Thyroid gland (tissue), 4 donors: ENCODE measurements around the gene C1orf52.

Experiments used
- CTCF ChIP-seq, 6 experiments: fragments of 200-600 bp in 3 of 6; fragments of 450-650 bp in 3 of 6; sonication (generic) in 3 of 6; IDR thresholded peaks; one replicate each; pipeline ENCODE4 v1.5.1; 2016 to 2019; ENCODE audit warnings: antibody characterized with exemption in 6 of 6, mild to moderate bottlenecking in 2 of 6, inconsistent platforms in 1 of 6, moderate library complexity in 1 of 6
- POLR2A ChIP-seq, 2 donors: fragments of 450-650 bp; IDR thresholded peaks; one replicate each; pipeline ENCODE4 v1.6.1; 2017; ENCODE audit warnings: antibody characterized with exemption in 2 of 2, mild to moderate bottlenecking in 2 of 2, moderate library complexity in 1 of 2

DNA sequence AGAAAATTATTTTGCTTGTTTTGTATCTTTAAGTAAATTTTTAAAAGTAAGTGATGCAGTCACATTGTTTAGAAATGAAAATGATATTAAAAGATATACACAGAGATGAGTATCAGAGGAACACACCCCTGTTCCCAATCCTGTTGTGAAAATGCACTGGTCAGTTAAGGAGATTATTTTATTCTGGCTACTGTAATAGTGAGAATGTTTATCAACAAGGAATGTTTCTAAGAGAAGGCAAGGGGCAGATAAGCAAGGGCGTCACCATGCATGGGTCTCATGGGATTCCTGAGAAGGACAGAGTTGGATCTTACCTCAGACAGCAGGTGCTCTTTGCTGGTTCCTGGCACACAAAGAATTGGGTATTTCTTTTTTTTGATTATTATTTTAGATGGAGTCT lies 21.8 kb downstream of the C1orf52 start:
- TF ChIP-seq CTCF (IDR thresholded peaks at IDR 0.05): no peak
- no peak for TF ChIP-seq POLR2A (IDR thresholded peaks at IDR 0.05)
